Endothelial cell (in vitro differentiated cells): ENCODE results near the gene PAOX. TPM values are rescaled to one million over a fixed set of nuclear protein-coding genes. Genes with fewer than 3 reads are reported as not detected.
A peak's percentile ranks its signal among the peaks of the same experiment; 100 is the strongest.
"Not testable (repeated sequence)": the region's sequence is repeated elsewhere in the genome, so short reads cannot be mapped to it uniquely, and the experiment has no call there.

Experiments used
- DNase-seq: peaks from one replicate; pipeline ENCODE4 v3.0.0; 2021; ENCODE audit warnings: low spot score
- H3K27ac Mint-ChIP-seq: one replicate; pipeline ENCODE4 v1.8.0; 2021; ENCODE audit warnings: mixed read lengths, inconsistent platforms; ENCODE audit not compliant: unreplicated experiment
- H3K27me3 Mint-ChIP-seq: one replicate; pipeline ENCODE4 v1.8.0; 2021; ENCODE audit warnings: mild to moderate bottlenecking, moderate library complexity, mixed read lengths, inconsistent platforms; ENCODE audit not compliant: unreplicated experiment
- H3K36me3 Mint-ChIP-seq: one replicate; pipeline ENCODE4 v1.8.0; 2021; ENCODE audit warnings: mild to moderate bottlenecking, low read depth, mixed read lengths, inconsistent platforms; ENCODE audit not compliant: unreplicated experiment
- H3K4me1 Mint-ChIP-seq: one replicate; pipeline ENCODE4 v1.8.0; 2021; ENCODE audit warnings: mild to moderate bottlenecking, mixed read lengths, inconsistent platforms; ENCODE audit not compliant: unreplicated experiment
- H3K4me3 Mint-ChIP-seq: one replicate; pipeline ENCODE4 v1.8.0; 2021; ENCODE audit warnings: mild to moderate bottlenecking, mixed read lengths, inconsistent platforms; ENCODE audit not compliant: unreplicated experiment
- H3K9me3 Mint-ChIP-seq: one replicate; pipeline ENCODE4 v1.8.0; 2021; ENCODE audit warnings: mixed read lengths, inconsistent platforms; ENCODE audit not compliant: unreplicated experiment
- total RNA-seq: library from RNA; stranded (reverse); fragmentation: NEBNext Ultra II Directional; extraction: Animal tissue kit (Norgen Biotek cat#: 25700); gene quantifications from one replicate; pipeline ENCODE4 v1.2.1, GENCODE V29; 2021; ENCODE audit not compliant: unreplicated experiment
- TF ChIP-seq, protein P1 (sequence below): fragments of 200-600 bp; sonication (generic); IDR thresholded peaks from one replicate; pipeline ENCODE4 v1.5.0; 2021; ENCODE audit warnings: antibody characterized with exemption; ENCODE audit not compliant: unreplicated experiment

Gene PAOX
- total RNA-seq, 1 donor from 2014 or later = 6.6 TPM

DNA sequence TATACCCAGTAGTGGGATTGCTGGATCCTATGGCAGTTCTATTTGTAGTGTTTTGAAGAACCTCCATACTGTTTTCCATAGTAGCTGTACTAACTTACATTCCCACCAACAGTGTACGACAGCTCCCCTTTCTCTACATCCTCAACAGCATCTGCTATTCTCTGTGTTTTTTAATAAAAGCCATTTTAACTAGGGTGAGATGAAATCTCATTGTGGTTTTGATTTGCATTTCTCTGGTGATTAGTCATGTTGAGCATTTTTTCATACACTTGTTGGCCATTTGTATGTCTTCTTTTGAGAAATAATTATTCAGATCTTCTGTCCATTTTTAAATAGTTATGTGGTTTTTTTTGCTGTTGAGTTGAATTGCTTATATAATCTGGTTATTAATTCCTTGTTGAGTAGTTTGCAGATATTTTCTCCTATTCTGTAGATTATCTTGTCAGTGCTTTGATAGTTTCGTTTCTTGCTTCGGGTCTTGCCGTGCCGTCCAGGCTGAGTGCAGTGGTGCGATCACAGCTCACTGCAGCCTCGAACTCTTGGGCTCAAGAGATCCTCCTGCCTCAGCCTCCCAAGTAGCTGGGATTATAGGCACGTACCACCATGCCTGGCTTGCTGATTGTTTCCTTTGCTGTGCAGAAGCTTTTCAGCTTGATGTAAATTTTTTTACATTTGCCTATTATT is 26.9 kb downstream of the PAOX start:
- Mint-ChIP-seq H3K36me3 (peaks cover 58% of the 10 kb centered on the region), H3K9me3 (peaks cover 2% of the 10 kb centered on the region), H3K4me1 (peaks cover 9% of the 10 kb centered on the region), H3K27me3 (peaks cover 2% of the 10 kb centered on the region), H3K4me3 (no peak overlapping the region), H3K27ac (no peak overlapping the region)
- TF ChIP-seq, protein P1, sequence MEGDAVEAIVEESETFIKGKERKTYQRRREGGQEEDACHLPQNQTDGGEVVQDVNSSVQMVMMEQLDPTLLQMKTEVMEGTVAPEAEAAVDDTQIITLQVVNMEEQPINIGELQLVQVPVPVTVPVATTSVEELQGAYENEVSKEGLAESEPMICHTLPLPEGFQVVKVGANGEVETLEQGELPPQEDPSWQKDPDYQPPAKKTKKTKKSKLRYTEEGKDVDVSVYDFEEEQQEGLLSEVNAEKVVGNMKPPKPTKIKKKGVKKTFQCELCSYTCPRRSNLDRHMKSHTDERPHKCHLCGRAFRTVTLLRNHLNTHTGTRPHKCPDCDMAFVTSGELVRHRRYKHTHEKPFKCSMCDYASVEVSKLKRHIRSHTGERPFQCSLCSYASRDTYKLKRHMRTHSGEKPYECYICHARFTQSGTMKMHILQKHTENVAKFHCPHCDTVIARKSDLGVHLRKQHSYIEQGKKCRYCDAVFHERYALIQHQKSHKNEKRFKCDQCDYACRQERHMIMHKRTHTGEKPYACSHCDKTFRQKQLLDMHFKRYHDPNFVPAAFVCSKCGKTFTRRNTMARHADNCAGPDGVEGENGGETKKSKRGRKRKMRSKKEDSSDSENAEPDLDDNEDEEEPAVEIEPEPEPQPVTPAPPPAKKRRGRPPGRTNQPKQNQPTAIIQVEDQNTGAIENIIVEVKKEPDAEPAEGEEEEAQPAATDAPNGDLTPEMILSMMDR = no peak
- DNase-seq = no peak

DNA sequence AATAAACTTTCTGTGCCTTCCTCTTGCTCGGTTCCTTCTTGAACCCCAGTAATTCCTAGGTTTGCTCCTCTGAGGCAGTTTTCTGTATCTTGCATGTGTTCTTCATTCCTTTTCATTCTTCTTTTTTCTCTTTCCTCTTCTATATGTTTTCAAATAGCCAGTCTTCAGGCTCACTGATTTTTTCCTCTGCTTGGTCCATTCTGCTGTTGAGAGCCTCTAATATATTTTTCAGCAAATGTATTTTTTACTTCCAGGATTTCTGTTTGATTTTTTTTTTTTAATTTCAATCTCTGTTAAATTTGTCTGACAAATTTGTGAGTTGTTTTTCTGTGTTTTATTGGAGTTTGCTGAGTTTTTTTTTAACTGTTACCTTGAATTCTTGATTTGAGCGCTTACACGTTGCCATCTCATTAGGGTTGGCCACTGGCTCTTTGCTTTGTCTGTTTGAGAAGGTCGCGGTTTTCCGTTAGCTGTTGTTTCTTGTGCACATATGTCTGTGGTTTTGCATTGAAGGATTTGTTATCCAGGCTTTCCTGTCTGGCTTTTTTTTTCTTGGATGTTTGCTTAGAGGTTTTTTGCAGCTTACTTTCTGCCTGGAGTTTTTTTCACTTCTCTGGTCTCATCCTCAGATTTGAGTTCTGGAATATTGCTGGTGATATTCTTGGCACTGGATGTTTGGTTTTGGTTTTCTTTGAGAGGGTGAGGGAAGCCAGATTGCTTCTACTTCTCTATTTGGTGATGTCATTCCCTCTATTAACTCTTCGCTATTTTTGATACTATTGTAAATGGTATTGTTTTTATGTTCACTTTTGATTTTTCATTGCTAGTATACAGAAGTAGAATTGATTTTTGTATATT is 32.7 kb downstream of the PAOX start:
- peaks cover 4% of the 10 kb centered on the region for H3K27me3 Mint-ChIP-seq
- H3K27ac Mint-ChIP-seq = no peak overlapping the region
- no peak for DNase-seq
- peaks cover 78% of the 10 kb centered on the region for H3K36me3 Mint-ChIP-seq
- no peaks in the 10 kb centered on the region for H3K4me1 Mint-ChIP-seq
- TF ChIP-seq, protein P1 = no peak
- peak overlapping the region; percentile 53 for H3K4me3 Mint-ChIP-seq
- H3K9me3 Mint-ChIP-seq = peaks cover 21% of the 10 kb centered on the region

DNA sequence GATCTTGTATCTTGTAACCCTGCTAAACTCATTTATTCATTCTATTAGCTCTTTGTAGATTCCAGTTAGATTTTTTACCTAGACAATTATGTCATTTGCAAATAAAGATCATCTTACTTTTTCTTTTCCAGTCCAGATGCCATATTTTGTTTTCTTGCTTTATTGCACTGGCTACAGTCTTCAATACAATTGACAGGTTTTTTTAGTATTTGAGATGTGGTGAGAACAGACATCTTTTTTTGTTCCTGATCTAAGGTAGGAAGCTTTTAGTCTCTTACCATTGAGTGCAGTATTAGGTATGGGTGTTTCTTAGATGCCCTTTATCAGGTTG is 33.3 kb downstream of the PAOX start:
- Mint-ChIP-seq H3K27ac (no peak overlapping the region), H3K4me3 (no peak overlapping the region), H3K36me3 (peaks cover 74% of the 10 kb centered on the region), H3K4me1 (no peaks in the 10 kb centered on the region), H3K9me3 (peaks cover 21% of the 10 kb centered on the region), H3K27me3 (peaks cover 4% of the 10 kb centered on the region)
- TF ChIP-seq, protein P1 = no peak
- no peak for DNase-seq

DNA sequence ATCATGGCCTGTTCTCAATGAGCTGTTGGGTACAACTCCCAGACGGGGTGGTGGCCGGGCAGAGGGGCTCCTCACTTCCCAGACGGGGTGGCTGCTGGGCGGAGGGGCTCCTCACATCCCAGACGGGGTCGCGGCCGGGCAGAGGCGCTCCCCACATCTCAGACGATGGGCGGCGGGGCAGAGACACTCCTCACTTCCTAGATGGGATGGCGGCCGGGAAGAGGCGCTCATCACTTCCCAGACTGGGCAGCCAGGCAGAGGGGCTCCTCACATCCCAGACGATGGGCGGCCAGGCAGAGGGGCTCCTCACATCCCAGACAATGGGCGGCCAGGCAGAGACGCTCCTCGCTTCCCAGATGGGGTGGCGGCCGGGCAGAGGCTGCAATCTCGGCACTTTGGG is 35.3 kb downstream of the PAOX start:
- Mint-ChIP-seq H3K9me3 (peaks cover 21% of the 10 kb centered on the region), H3K36me3 (peaks cover 59% of the 10 kb centered on the region)
- H3K4me3 Mint-ChIP-seq, H3K4me1 Mint-ChIP-seq, H3K27ac Mint-ChIP-seq, DNase-seq, H3K27me3 Mint-ChIP-seq: not testable (repeated sequence)

- Mint-ChIP-seq H3K27me3 (peaks cover 5% of the 10 kb centered on the region), H3K4me3 (peak overlapping the region; percentile 85), H3K27ac (no peak overlapping the region), H3K36me3 (peaks cover 49% of the 10 kb centered on the region), H3K9me3 (peaks cover 21% of the 10 kb centered on the region), H3K4me1 (no peaks in the 10 kb centered on the region)
- DNase-seq = no peak
- TF ChIP-seq, protein P1 = no peak
Measured at GRCh38 chr10:133415752-133416151, 36.7 kb downstream of the PAOX start.
